Measurements from ENCODE around the gene LRRC45.

The LRRC45 gene

DNA sequence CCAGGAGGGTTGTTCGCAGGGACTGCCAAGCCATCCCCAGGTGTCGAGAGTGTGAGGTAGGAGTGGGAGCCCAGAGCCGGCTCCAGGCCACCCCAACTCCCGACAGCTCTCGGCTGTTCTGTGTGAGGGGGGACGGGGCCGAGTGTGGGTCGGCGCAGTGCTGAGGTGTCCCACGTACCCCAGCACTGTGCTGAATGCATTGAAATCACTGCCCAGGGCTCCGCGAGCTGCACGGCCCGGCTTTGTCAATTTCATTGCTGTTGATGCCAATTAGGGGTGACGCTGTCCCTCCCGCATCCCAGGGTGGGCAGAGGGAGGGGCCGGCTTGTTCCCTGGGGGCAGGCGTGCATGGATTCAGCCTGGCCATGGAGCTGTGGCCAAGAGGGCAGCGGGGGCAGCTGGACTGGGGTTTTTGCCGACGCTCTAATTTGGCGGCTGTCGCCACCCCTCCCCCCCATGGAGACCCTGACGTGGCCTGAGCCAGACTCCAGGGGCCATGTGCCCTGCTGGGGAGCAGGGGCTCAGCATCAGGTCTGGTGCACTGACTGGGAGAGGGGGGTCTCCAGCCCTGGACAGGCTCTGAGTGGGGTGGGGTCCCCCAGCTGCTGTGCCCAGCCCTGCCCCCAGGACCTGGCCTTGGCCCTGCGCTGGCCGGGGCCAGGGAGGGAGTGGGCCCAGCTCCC lies 14.7 kb upstream of the LRRC45 start:
- no peak for DNase-seq

DNA sequence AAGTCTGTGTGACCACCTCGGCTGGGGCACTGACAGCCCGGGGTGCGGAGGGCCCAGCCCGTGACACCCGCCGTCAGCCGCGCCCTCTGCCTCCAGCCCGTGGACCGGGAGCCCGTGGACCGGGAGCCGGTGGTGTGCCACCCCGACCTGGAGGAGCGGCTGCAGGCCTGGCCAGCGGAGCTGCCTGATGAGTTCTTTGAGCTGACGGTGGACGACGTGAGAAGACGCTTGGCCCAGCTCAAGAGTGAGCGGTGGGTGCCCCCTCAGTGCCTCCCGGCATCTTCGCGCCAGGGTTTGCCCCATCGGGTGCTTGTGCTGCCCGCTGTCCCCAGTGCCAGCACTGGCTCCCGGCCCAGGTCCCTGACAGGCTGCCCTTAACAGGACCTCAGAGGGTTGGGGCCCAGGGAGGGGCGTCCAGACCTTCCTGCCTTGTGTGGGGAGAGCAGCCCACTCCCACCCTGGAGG lies 14.1 kb upstream of the LRRC45 start:
- no peak for DNase-seq

DNA sequence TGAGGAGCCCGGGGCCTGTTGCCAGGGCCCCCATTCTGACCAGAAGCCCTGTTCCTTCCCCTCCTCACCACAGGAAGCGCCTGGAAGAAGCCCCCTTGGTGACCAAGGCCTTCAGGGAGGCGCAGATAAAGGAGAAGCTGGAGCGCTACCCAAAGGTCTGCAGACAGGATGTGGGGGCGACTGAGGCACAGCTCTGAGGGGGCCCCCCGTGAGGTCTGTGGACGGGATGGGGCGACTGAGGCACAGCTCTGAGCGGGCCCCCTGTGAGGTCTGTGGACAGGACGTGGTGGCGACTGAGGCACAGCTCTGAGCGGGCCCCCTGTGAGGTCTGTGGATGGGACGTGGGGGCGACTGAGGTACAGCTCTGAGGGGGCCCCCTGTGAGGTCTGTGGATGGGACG lies 13.7 kb upstream of the LRRC45 start:
- DNase-seq = no peak

DNA sequence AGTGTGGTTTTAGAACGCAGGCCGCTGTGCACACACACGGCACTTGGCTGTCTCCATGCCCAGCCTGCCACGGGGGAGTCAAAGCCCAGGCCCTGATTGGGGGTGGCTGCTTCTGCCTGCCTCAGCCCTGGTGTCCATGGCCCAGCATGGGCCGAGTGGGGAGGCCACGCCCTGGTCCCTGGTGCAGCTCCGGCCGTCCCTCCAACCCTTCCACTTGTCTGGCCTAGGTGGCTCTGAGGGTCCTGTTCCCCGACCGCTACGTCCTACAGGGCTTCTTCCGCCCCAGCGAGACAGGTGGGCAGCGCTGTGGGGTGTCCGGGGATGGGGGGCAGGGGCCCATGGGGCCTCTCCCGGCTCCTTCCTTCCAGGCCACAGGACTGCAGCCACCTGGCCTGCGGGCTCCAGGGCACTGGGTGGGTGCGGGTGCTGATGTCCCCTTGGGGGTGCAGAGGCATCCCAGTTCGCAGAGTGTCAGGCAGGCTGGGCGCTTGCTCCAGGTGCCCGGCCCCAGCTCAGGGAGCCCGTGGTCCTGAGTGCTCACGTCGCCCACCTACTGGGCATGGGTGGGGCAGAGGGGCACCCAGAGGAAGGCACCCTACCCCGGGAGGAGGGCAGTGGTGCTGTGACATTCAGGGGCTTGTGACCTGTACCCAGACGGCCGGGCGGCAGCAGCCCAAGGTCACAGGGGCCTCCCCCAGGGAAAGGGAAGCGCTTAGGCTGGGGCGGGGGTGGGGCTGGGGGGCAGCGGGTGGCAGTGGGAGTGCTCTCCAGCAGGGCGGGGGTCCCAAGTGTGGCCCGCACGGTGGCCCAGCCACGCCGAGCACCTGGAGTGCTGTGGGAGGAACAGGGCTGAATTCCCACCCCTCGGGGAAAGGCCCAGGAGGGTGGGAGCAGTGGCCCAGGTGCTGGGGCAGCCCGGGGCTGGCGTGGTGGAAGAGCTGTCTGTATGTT lies 12.3 kb upstream of the LRRC45 start:
- no peak for DNase-seq

DNA sequence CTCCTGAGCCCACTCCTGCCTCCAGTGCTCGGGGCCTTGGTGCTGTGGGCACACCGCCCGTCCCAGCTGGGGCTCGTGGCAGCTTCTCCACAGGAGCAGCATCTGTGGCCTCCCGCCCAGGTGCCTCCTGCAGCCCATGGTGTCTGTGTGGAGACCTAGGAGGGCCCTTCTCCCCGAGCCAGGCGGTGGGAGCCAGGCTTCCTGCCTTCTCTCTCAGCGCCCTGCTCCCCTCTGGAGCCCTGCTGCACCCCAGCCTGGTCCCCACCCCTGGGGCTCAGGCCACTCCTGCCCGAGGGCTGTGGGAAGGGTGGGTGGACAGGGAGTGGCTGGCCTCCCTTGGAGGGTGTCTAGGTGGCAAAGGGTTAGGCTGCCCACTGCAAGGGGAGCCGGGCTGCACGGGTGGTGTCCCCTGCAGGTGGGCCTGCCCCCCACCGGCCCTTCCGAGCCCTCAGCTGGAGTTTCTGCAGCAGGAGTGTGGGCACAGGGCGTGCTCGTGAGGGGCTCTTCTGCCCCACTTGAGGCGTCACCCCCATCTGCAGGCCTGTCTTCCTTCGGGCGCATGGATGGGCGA lies 11.4 kb upstream of the LRRC45 start:
- DNase-seq = no peak

DNA sequence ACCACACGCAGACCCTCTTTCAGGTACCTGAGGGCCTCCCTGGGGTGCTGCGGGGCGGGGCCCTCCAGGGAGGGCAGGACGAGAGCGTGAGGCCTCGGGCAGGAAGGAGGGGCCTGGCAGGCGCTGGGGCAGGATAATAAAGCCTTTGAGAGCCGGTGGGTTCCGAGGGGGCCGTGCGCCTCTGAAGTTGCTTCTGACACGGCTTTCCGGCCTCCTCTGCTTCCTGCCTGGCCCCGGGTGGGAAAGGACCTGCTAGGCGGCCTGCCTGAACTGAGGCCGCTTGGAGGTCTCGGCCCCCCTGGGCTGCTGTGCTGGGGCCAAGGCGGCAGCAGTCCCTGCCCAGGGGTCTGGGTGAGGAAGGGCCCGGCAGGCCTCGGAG lies 10.9 kb upstream of the LRRC45 start:
- DNase-seq = no peak

DNA sequence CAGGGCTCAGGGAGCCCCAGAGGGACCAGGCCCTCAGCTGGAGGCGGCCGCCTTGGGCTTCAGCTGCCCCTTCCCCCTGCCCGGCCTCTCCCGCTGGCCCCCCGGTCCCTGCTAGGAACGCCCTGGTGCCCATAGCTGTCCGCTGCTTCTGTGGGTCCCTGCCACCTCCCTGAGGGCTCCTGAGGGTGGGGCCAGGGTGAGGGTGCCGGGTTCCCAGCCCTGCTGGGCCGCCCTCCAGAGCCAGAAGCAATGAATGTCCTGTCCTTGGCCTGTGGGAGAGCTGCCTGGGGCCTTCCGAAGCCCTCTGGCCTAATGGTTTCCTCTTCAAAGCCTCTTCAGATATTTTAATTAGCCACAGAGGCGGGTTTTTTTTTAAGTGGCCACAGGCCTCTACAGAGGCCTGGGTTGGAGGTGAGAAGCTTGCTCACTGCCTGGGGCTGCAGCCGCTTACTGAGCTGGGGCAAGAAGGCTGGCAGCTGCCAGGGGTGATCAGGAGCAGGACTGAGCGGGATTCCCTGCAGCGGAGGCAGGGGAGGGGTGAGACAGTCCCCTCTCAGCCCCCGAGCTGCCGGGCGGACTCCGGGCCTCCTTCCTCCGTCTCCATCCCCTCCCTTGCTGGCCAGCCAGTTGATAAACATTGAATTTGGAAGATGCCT lies 10.3 kb upstream of the LRRC45 start:
- DNase-seq = no peak

DNA sequence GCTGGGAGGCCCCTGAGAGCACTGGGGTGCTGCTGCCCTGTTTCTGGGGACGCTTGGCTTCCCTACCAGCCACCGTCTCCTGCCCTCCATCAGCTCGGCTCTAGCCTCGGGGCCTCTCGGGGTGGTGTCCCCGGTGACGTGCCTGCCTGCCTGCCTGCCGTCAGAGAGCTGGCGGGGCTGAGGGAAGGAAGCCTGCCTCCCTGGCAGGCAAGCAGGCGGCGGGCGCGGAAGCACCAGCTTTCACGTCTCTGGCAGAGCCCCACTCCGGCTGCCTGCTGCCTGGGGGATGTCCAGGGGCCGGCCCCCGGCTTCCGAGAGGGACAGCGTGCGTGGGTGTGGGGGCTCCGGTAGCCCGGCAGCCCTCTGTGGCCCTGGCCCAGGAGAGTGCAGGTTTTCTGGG lies 9.8 kb upstream of the LRRC45 start:
- no peak for DNase-seq

DNA sequence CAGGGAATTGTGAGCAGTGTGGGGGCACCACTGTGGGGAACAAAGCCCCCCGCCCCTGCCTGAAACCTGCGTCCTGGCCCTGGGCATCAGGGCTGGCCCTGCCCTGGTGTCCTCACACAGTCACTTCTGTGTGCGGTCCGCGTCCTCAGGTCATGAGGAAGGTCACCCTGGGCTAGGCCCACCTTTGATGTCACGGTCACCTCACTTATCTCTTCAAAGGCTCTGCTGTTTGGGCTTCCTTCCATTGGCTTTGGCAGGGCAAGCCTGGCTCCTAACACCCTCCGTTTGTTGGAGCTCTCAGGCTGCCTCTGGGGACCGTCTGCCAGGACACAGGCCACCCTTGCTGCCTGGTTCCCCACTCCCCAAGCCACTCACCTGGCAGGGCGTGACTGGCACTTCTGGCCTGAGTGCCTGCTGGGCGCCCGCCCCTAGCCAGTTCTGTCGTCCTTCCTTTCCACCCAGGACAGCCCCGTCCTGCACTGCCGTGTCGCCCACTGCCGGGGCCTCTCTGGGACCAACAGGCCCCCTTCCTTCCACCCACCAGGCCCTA lies 9.3 kb upstream of the LRRC45 start:
- no peak for DNase-seq

DNA sequence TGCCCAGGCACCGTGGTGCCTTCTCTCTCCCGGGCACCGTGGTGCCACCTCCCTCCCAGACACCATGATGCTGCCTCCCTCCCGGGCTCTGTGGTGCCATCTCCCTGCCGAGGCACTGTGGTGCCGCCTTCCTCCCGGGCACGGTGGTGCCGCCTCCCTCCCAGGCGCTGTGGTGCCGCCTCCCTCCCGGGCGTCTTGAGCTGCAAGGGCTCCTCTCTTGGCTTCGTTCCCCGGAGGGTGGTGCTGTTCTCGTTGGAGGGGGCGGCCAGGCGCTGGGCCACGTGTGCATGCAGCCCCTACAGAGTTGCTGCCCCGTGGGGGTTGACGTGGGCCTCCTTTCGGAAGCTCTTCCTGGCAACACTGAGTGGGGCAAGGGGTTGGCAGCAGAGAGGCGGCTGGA lies 8.7 kb upstream of the LRRC45 start:
- DNase-seq = no peak

DNA sequence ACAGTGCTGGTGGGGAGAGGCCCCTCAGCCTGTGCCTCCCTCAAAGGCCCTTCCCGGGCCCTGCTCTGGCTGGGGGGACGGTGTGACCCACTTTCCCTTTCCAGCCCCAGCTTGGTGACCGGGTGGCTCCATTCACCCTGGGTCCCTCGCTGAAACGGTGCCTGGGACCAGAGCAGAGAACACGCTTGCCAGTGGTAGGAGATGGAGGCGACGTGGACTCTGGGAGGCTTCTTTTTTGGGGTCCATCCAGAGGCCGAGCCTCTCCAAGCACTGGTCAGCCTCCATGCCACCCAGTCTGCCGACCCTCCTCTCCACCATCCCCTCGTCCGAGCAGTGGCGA lies 8.2 kb upstream of the LRRC45 start:
- DNase-seq = no peak

DNA sequence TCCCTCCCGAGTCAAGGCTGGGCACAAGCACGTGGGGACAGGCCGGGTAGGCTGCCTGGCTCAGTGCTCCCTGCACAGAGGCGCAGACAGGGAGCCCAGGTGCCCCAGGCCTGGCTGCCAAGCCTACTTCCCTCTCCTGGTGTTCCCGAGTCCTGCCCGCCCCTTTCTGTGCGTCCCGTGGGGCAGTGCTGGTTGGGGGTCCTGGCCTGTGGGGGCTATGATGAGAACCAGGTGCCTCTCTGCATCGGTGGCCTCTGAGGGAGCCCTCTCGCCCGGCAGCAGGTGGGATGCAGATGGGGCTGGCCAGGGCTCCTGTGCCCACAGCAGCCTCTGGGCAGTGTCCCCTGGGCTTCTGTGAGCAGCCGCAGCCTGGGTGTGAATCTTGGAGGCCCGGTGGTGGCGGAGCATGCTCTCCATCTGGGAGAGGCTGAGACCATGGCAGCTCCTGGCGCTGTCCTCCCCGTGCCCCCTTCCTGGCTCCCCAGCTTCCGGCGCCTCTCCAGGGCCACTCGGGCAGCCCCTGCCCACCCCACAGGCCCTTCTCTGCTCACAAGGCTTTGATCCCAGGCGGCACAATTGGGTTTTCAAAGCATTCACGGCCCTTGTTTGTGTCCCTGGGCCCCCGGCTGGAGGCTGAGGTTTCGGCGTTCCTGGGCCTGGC lies 7.7 kb upstream of the LRRC45 start:
- no peak for DNase-seq

DNA sequence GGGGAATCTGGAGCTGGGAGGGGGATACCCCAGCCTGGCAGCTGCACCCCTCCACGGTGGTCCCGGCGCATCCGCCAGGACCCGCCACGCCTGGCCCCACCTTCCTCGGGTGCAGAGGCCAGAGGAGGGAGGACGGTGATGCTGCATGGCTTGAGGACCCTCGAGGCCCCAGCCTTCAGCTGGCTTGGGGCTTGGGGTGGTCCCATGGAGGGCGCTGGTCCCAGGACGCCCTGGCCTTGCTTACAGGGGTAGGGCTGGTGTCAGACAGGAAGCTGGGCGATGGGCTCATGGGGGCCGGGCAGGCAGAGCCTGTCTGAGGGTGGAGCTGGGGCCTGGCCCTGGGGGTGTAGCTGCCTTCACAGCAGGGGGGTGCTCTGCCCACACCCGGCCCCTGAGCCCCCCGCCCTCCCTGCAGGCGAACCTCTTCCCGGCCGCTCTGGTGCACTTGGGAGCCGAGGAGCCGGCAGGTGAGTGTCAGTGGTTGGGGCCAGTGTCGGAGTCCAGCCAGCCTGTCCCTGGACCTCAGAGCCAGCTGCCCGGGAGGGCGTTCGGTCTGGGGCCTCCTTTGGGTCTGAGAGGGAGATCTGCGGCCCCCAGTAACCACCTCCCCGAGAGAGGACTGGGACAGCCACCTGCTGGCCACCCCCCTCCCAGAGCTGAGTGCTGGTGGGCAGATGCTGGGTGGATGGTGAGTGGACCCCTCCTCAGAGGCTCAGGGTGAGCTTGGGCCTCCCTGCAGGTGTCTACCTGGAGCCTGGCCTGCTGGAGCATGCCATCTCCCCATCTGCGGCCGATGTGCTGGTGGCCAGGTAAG lies 6.8 kb upstream of the LRRC45 start:
- DNase-seq = no peak

DNA sequence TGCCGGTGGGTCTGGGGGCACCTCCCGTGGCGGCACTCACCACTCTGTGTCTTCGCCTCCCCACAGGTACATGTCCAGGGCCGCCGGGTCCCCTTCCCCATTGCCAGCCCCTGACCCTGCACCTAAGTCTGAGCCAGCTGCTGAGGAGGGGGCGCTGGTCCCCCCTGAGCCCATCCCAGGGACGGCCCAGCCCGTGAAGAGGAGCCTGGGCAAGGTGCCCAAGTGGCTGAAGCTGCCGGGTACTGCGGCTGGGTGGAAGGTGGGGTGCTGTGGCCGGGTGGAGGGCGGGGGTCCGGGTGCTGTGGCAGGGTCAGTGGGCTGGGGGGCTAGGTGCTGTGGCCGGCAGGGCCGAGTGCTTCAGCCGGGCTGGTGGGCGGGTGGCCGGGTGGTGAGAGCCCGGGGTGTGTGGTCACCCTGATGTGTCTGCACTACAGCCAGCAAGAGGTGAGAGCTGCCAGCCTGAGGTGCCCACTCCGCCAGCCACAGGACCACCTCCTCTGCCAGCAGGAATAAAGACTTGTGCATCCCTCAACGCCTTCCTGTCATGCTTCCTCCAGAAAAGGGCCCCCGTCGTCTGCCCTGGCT lies 6.1 kb upstream of the LRRC45 start:
- no peak for DNase-seq

DNA sequence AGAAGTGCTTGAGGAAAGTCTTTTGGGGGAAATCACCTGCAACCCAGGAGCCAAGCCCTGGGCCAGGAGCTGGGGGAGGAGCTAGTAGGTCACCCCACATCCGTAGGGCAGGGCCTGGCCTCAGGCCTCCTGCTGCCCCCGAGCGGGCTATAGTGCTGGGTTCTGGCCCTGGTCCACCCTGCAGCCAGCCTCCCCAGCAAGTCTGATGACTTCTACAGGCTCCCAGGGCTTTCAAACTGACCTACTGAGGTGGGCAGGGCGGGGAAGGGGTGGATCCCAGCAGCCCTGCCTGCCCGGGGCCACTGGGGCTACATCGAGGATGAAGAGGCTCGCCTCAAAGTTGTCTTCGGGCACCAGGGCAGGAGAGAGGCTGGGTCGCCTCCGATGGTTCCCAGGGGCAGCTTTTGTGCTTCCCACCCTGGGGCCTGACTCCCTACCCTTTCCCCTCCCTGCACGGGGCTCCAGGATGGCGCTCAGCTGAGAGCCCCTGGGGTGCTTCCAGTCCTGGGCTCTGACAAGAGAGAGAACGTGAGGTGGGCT lies 5.4 kb upstream of the LRRC45 start:
- DNase-seq = no peak

DNA sequence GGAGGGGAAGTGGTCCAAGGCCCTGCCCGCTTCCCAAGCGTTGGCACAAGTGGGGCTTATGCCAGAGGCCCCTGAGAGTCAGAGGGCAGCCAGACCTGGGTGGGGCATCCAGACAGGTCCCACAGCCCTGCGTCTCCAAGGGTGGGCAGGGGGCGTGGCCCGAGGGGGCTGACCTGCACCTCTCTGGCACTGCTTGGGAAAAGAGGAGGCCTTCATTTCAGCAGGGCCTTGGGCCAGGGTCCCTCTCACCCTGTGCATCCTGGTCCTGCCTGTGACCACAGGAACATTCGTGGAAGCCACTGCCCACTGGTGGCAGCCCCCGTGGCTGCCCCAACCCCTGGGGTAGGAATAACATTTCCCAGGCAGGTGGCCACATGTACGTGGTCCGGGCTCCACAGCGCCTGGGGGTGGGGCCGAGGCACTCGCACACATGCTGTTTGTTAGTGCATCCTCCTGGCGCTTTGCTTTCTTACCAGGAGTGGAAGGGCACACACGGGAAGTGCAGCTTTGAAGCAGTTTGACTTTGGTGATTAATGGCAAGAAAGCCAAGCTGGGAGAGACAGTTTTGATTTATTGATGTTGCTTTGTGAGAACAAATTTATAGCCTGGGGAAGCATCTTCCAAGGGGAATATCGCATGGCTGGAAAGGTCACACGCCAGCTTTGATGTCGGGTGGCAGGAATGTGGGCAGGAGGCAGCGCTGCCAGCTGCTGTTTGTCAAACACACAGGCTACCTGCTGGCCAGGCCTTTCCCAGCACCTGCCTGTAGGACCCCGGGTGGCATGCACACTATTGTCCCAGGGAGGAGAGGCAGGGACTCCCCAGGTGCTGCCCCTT lies 4.7 kb upstream of the LRRC45 start:
- DNase-seq = no peak

DNA sequence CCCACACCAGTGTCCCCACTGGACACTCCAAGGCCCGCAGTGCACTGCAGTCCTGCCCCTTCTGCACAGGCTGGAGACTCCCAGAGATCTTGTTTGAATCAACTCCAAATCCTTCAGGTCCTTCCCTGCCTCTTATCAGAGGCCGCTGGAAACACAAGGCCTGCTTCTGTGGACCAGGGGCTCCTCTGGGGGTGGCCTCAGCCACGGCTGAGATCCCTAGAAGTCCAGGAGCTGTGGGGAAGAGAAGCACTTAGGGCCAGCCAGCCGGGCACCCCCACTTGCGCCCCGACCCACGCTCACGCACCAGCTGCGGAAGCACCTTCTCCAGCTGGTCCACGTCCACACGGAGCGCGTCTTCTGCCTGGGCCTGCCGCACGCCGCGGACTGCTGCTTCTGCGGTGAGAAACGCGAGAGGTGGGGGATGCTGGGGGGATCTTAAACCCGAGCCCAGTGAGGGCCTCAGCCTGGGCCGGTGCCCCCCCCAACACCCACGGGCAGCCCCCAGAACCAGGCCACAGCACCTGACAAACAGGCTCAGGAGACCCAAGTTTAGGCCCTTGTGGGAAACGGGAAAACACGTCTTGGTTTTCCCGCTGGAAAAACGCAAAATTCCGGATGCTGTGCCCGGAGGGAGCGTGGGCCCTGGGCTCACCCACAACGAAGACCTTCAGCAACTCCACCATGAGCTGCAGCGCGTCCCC lies 4.0 kb upstream of the LRRC45 start:
- DNase-seq = no peak

DNA sequence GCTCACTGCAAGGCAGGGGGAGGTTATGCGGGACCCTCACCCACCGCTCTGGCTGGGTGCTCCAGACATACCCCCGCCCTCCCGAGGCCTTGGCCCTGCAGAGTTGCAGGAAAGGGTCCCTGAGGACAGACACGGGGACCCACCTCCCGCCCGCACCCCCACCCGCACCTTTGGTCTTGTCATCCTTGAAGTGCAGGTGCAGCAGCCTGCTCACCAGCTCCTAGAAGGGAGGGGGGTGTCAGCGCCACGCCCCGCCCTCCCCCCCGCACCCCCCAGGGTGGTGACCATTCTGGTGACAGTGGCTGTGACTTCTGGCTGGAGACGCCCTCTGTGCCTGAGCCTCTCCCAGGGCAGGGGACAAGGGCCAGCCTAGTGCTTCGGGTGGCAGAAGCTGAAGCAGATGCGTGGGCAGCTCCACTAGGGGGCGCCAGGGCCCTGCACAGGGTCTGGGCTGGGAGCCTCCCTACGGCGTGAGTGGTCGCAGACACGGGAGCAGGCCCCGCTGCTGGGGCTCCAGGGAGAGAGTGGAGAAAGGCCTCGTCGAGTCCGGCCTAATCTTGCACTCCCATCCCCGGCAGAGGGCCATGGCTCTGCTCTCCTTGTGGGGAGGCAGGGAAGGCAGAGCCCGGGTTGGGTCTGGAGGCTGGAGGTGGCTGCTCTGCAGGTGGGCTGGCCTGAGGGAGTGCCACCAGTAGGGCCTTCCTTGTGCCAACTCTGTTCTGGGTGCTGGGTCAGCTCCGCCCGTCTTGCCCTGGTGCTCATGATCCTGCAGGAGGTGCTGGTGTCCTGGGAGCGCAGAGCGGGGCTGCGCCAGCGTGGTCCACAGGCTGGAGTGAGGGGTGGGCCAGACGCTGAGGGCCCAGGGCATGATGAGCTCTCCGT lies 3.2 kb upstream of the LRRC45 start:
- peak; percentile 58 to 59 for DNase-seq
